GM19467 (cell line): ENCODE measurements around the gene LRMDA.

Experiments used
- ATAC-seq: cut with Tn5 transposase; IDR thresholded peaks from one replicate; pipeline ENCODE4 v1.9.1; 2021; ENCODE audit warnings: mild to moderate bottlenecking, moderate library complexity; ENCODE audit not compliant: unreplicated experiment

The LRMDA gene

GRCh38 chr10:76433161-76434005 lies 1002.0 kb downstream of the LRMDA start:
- no peak for ATAC-seq

- ATAC-seq = no peak
Measured at GRCh38 chr10:76435157-76435556, 1003.7 kb downstream of the LRMDA start.

- no peak for ATAC-seq
Measured at GRCh38 chr10:76436401-76436811, 1005.0 kb downstream of the LRMDA start.

GRCh38 chr10:76436981-76437380 lies 1005.6 kb downstream of the LRMDA start:
- no peak for ATAC-seq

- no peak for ATAC-seq
Measured at GRCh38 chr10:76440426-76440825, 1009.0 kb downstream of the LRMDA start.

- ATAC-seq = no peak
Measured at GRCh38 chr10:76442113-76442512, 1010.7 kb downstream of the LRMDA start.

DNA sequence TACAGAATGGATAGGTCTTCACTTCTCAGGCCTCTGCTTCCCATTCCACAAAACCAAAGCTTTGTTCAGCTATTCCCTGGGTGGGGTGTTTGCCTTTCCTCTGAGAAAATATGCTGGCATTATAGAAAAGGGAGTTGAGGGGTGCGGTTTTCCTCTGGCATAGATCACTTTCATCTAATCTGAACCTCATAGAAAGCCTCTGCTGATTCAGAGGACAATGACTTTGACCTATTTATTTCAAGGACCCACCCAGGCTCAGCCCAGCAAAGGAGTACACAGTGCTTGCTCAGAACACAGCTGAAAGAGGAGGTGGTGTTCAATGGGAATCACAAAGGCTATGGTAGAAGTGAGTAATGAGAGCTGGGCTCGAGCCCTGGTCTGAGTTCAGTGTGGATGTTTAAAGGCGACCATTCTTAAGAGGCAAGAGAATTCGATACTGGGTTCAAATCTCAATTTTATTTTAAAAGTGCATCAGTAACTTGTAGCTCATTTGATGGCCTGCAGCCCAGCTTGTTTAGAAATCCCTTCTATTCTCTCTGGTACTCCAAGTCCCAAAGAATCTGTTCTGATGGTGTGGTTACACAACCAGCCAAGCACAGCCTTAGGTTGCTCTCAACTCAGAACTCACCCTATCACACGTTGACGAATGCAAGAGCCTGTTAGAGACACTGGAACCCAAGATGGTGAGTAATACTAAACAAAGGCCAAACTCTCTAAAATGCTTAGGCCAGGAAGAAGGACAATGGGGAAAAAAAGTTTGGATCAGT lies 1012.8 kb downstream of the LRMDA start:
- ATAC-seq = no peak

DNA sequence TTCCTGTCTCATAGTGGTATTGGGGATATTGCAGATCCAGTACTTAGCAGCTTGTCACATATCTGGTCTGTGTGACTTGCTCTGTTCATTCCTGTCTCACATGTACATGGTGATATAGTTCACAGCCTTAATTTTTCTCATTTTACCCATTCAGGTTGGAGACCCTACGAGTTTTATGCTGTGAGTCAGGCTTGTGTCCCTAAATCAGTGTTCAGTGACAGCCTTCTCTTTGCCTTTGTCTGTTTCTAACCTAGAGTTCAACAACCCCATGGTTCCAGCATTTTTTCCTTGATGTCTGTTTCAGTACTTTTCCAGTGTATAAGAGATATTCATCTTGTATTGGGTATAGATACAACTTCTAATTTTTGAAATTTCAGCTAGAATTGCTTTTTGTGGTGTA lies 1016.2 kb downstream of the LRMDA start:
- no peak for ATAC-seq

- no peak for ATAC-seq
Measured at GRCh38 chr10:76451911-76452310, 1020.5 kb downstream of the LRMDA start.

DNA sequence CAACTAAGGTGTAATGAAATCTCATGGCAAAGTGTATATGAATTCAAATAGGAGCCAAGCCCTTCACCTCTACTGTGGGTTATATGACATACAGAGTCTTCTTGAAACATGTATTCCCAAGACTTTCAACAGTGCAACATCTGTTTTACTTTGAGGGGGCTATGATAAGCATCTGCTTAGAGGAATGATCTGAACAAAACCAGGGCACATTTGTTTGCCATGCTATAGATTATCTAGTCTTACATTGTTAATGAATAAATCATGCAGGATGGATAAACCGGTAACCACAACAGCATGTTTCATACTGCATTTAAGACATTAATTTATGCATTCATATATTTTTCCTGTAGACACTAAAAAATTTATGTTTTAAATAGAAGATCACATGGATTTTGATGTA lies 1021.9 kb downstream of the LRMDA start:
- no peak for ATAC-seq

DNA sequence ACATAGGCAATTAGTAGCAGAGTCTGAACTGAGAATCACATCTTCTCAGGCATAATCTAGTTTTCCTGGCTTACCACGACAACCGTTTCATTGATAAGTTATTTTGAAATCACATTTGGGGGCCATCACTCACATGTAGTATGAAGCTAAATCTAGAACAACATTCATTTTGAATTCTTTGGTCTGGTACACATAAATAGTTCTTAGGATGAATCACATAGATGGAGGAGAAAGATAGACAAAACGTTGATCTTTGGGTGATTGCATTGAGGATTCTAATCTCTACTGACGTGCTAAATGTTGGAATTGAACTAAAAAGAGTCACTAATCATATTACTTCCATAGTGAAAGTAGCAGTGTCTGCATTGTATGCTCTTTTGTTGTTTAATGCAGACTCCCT lies 1022.6 kb downstream of the LRMDA start:
- ATAC-seq = no peak

DNA sequence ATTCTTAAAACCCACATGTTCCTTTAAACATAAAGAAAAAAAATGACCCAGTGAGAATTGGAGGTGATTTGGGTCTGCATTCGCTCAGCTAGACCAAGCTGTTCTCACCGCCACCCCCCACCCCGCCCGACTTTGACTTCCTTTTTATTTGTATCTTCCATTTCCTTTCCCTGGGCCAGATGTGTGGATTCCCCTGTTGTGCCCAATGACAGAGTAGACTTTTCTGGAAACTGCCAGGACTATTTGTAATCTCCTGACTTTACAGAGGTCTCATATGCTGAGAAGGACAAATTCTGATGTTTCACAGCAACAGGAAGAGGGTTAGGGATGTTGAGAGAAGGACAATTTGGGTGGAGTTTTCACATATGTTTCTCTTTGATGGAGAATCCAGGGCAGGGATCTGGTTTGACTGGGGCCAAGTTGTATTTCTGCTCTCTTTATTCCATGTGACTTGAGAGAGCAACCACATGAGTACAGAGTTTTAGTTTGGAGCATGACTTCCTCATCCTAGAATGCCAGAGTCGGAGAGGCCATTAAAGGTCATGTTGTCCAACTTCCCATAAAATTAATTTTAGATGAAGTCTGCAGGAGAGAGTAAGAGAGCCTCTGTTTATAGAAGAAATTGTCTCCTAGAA lies 1023.2 kb downstream of the LRMDA start:
- no peak for ATAC-seq

DNA sequence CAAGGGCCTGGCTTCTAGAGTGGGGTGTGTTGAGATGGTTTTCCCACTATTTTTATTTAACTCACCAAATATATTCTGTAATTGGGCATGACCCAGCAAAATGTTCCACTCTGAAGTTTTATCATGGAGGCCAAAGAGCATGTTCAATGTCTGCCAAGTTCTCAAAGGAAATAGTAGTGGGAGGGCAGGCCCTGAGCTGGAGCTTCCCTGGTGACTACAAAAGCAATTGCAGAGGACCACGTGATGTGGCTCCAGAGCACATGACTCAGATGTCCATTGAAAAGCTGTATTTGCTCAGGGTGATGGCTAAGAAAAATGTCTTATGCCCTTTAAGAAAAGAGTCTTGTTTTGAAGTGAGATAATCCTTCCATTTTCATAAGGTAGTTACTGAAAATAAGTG lies 1024.8 kb downstream of the LRMDA start:
- ATAC-seq = no peak

- no peak for ATAC-seq
Measured at GRCh38 chr10:76459016-76459730, 1027.7 kb downstream of the LRMDA start.

DNA sequence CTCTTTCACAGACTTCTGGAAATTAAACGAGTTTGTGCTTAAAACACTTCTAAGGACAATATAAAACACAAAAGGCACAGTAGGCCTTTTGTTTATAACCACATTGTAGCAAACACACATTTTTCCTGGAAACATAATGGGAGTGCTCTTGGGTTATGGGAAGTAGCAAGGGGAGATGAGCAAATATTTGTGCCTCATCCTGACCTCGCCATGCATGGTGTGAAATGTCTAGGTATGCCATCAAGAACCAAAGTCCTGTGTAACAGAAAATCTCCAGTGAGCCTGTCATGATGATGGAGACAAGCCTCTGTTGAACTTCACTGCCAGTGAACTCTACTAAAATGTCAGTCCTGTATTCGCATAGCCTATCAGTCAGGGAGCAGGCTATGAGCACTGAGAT lies 1029.6 kb downstream of the LRMDA start:
- ATAC-seq = no peak

DNA sequence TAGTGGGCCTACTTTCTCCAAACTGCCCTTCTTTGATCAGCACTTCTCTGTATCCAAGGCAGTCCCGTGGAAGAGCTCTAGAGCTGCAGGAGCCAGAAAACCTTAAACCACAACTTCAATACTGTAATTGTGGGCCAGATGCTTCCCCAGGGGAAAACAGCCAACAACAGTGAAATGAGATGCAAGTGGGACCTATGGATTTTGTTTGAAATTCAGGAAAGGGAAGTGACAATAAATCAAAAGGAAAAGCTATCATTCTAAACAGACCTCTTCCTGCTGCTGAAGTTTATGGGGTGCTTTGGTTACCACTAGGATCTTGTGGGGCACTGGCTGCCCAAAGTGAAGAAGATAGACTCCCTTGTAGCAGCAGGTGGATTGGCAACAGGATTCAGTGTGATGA lies 1031.7 kb downstream of the LRMDA start:
- ATAC-seq = no peak

- ATAC-seq = no peak
Measured at GRCh38 chr10:76466836-76467503, 1035.5 kb downstream of the LRMDA start.

DNA sequence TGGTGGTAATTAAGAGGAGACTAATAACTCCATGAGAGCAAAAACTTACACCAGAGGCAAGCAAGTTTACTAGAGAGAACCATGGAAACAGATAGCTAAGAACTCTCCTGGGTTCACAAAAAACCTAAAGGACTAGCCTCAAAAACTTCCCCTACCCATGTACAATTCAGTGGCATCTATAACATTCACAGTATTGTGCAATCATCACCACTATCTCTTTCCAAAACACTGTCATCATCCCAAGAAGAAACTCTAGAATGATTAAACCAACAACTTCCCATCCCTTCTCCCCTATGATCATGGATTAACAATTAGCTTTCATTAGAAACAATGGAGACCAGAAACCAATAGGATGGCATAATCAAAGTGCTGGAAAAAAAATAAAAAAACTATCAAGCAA lies 1038.3 kb downstream of the LRMDA start:
- ATAC-seq = no peak

DNA sequence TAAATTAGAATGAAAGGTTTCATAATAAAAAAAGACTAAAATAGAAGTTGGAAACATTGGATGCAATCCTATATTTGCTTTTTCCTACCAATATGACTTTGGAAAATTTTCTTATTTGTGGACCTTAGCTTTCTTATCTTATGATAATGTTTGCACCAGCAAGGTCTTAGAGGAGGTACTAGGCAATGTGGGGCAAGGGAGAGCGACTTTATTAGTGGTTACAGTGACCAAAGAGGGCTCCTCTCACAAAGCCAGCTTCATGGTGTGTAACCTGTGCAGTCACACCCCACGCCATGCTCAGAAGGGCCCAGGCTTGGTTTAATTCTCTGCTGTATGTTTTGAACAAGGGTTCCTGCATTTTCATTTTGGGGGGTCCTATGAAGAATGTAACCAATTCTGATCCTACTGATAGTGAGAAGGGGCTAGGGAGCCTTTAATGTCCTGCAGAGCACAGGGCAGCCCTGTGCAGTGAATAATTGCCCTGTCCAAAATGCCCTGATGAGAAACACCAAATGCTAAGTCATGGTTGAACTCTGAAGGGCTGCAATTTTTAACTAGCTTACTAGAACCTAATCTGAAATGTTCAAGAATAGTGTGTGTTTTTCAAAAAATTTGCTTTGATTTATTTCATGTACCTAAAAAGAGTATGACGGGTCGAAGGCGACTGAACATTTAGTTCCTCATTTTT lies 1047.8 kb downstream of the LRMDA start:
- ATAC-seq = no peak

DNA sequence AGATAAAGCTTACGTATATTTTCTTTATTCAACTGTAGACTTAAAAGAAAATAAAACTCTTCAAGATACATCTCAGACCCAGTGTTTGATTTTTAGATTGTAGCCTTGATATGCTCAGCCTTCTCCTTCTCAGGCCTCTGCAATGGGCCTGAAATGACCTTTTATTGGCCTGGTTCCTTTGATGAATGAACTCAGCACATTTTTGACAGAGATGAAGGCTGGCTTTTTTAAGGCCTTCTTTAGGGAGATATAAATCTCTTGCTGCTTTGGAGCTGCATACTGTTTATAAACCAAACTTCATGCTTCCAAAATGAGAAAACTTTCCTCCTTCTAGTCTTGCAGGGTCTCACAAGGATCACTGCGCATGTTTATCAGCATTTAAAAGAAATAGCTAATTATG lies 1049.8 kb downstream of the LRMDA start:
- ATAC-seq = no peak
